GM23338 (cell line): Measurements from ENCODE around the gene CNTN1. TPM values are rescaled to one million over a fixed set of nuclear protein-coding genes. Genes with fewer than 3 reads are reported as not detected.

Experiments used
- ATAC-seq: fragments of 200-7000 bp; cut with Tn5 transposase; 3 replicates; pipeline ENCODE4 v1.9.1; 2020
- DNase-seq: peaks from one replicate; pipeline ENCODE4 v3.0.0-alpha.2; 2015; ENCODE audit warnings: low spot score
- H2AFZ ChIP-seq: fragments of 200-600 bp; sonication (generic); 2 replicates; pipeline ENCODE4 v1.8.0; 2016; ENCODE audit warnings: antibody characterized with exemption, mild to moderate bottlenecking, moderate library complexity
- H3F3A ChIP-seq: fragments of 200-600 bp; sonication (generic); replicated peaks from 2 replicates; pipeline ENCODE4 v1.8.0; 2017; ENCODE audit warnings: antibody characterized with exemption, mixed run types, low read depth
- H3K27ac ChIP-seq: fragments of 200-600 bp; sonication (generic); 2 replicates; pipeline ENCODE4 v1.6.1; 2016; ENCODE audit warnings: low read depth
- H3K27me3 ChIP-seq: fragments of 200-600 bp; sonication (generic); 2 replicates; pipeline ENCODE4 v1.8.0; 2016; ENCODE audit warnings: mild to moderate bottlenecking, mixed run types, moderate library complexity; ENCODE audit not compliant: insufficient read depth
- H3K36me3 ChIP-seq: fragments of 200-600 bp; sonication (generic); 2 replicates; pipeline ENCODE4 v1.8.0; 2016; ENCODE audit warnings: mild to moderate bottlenecking; ENCODE audit not compliant: insufficient read depth
- H3K4me1 ChIP-seq: fragments of 200-600 bp; sonication (generic); 2 replicates; pipeline ENCODE4 v1.8.0; 2016; ENCODE audit warnings: mild to moderate bottlenecking, moderate library complexity; ENCODE audit not compliant: insufficient read depth
- H3K4me2 ChIP-seq: fragments of 200-600 bp; sonication (generic); 2 replicates; pipeline ENCODE4 v1.7.1; 2017; ENCODE audit warnings: mixed run types
- H3K4me3 ChIP-seq: fragments of 200-600 bp; sonication (generic); 2 replicates; pipeline ENCODE4 v1.6.1; 2016; ENCODE audit warnings: mixed run types
- H3K79me2 ChIP-seq: fragments of 200-600 bp; sonication (generic); replicated peaks from 2 replicates; pipeline ENCODE4 v1.8.0; 2017; ENCODE audit warnings: mild to moderate bottlenecking; ENCODE audit not compliant: insufficient read depth
- H3K9me2 ChIP-seq: fragments of 200-600 bp; sonication (generic); 2 replicates; pipeline ENCODE4 v1.8.0; 2017; ENCODE audit not compliant: insufficient read depth
- H4K20me1 ChIP-seq: fragments of 200-600 bp; sonication (generic); replicated peaks from 2 replicates; pipeline ENCODE4 v1.8.0; 2017; ENCODE audit warnings: mild to moderate bottlenecking; ENCODE audit not compliant: insufficient read depth
- H3K27ac Mint-ChIP-seq: 2 replicates; pipeline ENCODE4 v1.8.0; 2020; ENCODE audit warnings: inconsistent platforms, mild to moderate bottlenecking, moderate library complexity, mixed read lengths
- H3K27me3 Mint-ChIP-seq: 3 replicates; pipeline ENCODE4 v1.8.0; 2022; ENCODE audit warnings: low read depth, mild to moderate bottlenecking, moderate library complexity, mixed read lengths, inconsistent platforms; ENCODE audit not compliant: insufficient read depth, poor library complexity
- H3K36me3 Mint-ChIP-seq: 3 replicates; pipeline ENCODE4 v1.8.0; 2021; ENCODE audit warnings: low read depth, mild to moderate bottlenecking, inconsistent platforms, moderate library complexity, mixed read lengths
- H3K4me1 Mint-ChIP-seq: 3 replicates; pipeline ENCODE4 v1.8.0; 2020; ENCODE audit warnings: mild to moderate bottlenecking, inconsistent platforms, mixed read lengths
- H3K4me3 Mint-ChIP-seq: 3 replicates; pipeline ENCODE4 v1.8.0; 2021; ENCODE audit warnings: moderate library complexity, mild to moderate bottlenecking, inconsistent platforms, mixed read lengths
- H3K9me3 Mint-ChIP-seq: 3 replicates; pipeline ENCODE4 v1.8.0; 2020; ENCODE audit warnings: moderate library complexity, mild to moderate bottlenecking, inconsistent platforms, mixed read lengths
- CREB1 ChIP-seq: fragments of 250-450 bp; sonication (Bioruptor Pico); IDR thresholded peaks from 2 replicates; pipeline ENCODE4 v1.5.0; 2020; ENCODE audit warnings: low read depth, mild to moderate bottlenecking, moderate library complexity
- EZH2 ChIP-seq: fragments of 200-600 bp; sonication (generic); IDR thresholded peaks from one replicate; pipeline ENCODE4 v1.8.0; 2017; ENCODE audit warnings: antibody characterized with exemption, mild to moderate bottlenecking, low read depth; ENCODE audit not compliant: unreplicated experiment
- EZH2phosphoT487 ChIP-seq: fragments of 200-600 bp; sonication (generic); IDR thresholded peaks from one replicate; pipeline ENCODE4 v1.8.1; 2018; ENCODE audit warnings: antibody characterized with exemption; ENCODE audit not compliant: unreplicated experiment
- ZNF114 ChIP-seq: fragments of 250-450 bp; sonication (Bioruptor Pico); IDR thresholded peaks from 2 replicates; pipeline ENCODE4 v1.5.0; 2020; ENCODE audit warnings: mild to moderate bottlenecking, moderate library complexity
- polyA plus RNA-seq: library from polyadenylated mRNA; unstranded; fragments of >200 nt; fragmentation: Nextera tagmentation; extraction: Ambion mirVana; gene quantifications from 2 replicates; pipeline ENCODE4 v1.2.1, GENCODE V29; 2016
- total RNA-seq: library from RNA; depleted of rRNA; stranded (reverse); fragments of >200 nt; shearing (Covaris generic); gene quantifications from 2 replicates; pipeline ENCODE4 v1.2.3, GENCODE V29; 2014
- TF ChIP-seq, protein P1 (sequence below): IDR thresholded peaks from one replicate; pipeline ENCODE4 v1.6.1; 2018; ENCODE audit warnings: antibody characterized with exemption; ENCODE audit not compliant: unreplicated experiment
- TF ChIP-seq, protein P2 (sequence below): IDR thresholded peaks from 2 replicates; pipeline ENCODE4 v1.6.1; 2016; ENCODE audit warnings: antibody characterized with exemption
- TF ChIP-seq, protein P3 (sequence below), 2 experiments: fragments of 200-600 bp in 1 of 2; sonication (generic) in 1 of 2; conservative IDR thresholded peaks; 2 replicates each; pipeline versions ENCODE4 v1.5.1 to v1.6.1; 2016 to 2017; ENCODE audit warnings: antibody characterized with exemption in 2 of 2, low read depth in 2 of 2, mild to moderate bottlenecking in 2 of 2, moderate library complexity in 1 of 2

CNTN1 gene
- total and polyA plus RNA-seq, 2 experiments from 2014 or later, result 5.0 to 27.0 TPM

DNA sequence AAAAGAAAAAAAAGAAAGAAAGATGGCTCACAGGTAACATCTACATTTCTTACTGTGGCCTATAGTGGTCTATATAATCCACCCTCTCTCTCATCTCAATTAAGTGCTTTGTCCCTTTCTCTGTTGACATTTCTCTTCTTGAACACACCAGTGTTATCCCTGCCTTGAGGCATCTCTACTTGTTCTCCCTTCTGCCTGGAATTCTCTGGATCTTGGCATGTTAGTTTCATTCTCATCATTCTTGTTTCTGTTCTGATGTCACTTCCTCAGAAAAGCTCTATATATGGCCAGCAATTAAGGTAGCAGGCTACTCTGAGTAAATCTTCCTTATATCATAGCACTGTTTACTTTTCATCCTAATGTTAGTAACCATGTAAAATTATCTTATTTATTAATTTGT lies 340.1 kb downstream of the CNTN1 start (continued):
- TF ChIP-seq, protein P1, sequence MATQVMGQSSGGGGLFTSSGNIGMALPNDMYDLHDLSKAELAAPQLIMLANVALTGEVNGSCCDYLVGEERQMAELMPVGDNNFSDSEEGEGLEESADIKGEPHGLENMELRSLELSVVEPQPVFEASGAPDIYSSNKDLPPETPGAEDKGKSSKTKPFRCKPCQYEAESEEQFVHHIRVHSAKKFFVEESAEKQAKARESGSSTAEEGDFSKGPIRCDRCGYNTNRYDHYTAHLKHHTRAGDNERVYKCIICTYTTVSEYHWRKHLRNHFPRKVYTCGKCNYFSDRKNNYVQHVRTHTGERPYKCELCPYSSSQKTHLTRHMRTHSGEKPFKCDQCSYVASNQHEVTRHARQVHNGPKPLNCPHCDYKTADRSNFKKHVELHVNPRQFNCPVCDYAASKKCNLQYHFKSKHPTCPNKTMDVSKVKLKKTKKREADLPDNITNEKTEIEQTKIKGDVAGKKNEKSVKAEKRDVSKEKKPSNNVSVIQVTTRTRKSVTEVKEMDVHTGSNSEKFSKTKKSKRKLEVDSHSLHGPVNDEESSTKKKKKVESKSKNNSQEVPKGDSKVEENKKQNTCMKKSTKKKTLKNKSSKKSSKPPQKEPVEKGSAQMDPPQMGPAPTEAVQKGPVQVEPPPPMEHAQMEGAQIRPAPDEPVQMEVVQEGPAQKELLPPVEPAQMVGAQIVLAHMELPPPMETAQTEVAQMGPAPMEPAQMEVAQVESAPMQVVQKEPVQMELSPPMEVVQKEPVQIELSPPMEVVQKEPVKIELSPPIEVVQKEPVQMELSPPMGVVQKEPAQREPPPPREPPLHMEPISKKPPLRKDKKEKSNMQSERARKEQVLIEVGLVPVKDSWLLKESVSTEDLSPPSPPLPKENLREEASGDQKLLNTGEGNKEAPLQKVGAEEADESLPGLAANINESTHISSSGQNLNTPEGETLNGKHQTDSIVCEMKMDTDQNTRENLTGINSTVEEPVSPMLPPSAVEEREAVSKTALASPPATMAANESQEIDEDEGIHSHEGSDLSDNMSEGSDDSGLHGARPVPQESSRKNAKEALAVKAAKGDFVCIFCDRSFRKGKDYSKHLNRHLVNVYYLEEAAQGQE, result no peak
- TF ChIP-seq ZNF114 (CRISPR knock-in tag) (no peak), EZH2phosphoT487 (no peak), CREB1 (no peak)
- TF ChIP-seq, protein P2, sequence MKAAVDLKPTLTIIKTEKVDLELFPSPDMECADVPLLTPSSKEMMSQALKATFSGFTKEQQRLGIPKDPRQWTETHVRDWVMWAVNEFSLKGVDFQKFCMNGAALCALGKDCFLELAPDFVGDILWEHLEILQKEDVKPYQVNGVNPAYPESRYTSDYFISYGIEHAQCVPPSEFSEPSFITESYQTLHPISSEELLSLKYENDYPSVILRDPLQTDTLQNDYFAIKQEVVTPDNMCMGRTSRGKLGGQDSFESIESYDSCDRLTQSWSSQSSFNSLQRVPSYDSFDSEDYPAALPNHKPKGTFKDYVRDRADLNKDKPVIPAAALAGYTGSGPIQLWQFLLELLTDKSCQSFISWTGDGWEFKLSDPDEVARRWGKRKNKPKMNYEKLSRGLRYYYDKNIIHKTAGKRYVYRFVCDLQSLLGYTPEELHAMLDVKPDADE, result no peak
- TF ChIP-seq, protein P3, sequence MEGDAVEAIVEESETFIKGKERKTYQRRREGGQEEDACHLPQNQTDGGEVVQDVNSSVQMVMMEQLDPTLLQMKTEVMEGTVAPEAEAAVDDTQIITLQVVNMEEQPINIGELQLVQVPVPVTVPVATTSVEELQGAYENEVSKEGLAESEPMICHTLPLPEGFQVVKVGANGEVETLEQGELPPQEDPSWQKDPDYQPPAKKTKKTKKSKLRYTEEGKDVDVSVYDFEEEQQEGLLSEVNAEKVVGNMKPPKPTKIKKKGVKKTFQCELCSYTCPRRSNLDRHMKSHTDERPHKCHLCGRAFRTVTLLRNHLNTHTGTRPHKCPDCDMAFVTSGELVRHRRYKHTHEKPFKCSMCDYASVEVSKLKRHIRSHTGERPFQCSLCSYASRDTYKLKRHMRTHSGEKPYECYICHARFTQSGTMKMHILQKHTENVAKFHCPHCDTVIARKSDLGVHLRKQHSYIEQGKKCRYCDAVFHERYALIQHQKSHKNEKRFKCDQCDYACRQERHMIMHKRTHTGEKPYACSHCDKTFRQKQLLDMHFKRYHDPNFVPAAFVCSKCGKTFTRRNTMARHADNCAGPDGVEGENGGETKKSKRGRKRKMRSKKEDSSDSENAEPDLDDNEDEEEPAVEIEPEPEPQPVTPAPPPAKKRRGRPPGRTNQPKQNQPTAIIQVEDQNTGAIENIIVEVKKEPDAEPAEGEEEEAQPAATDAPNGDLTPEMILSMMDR (conservative IDR thresholded peaks at IDR 0.05; ENCODE audit: low read depth in 2 of 2), result no peak

DNA sequence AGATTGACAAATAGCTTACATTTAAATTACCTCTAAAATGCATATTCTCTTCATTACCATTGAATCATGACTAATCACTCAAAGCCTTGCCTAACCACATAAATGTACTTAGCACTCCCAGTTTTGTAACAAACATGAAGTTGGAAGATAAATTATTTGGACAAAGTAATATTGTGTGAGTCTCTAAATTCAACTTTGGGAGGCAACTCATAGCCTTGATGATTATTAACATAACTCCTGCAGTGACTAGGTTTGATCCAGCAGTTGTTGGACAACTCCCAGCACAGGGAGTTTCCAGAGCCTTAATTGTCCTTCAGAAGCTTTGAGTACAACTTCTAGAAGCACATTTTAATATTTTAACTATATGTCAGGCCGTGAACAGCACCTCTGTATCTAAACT lies 342.4 kb downstream of the CNTN1 start:
- Histone ChIP-seq H3K4me2 (no peak overlapping the region), H3K4me3 (no peak overlapping the region), H2AFZ (no peak overlapping the region), H3K27ac (no peak overlapping the region), H3K9me2 (peaks cover 14% of the 10 kb centered on the region; the same call in 1 of the 2 replicates), H3F3A (no peaks in the 10 kb centered on the region), H3K79me2 (no peaks in the 10 kb centered on the region), H3K36me3 (no peaks in the 10 kb centered on the region), H4K20me1 (no peaks in the 10 kb centered on the region), H3K27me3 (no peaks in the 10 kb centered on the region), H3K4me1 (no peaks in the 10 kb centered on the region)
- Mint-ChIP-seq H3K36me3 (no peaks in the 10 kb centered on the region), H3K27me3 (peaks cover 2% of the 10 kb centered on the region), H3K4me3 (no peak overlapping the region), H3K4me1 (no peaks in the 10 kb centered on the region), H3K27ac (no peak overlapping the region), H3K9me3 (no peaks in the 10 kb centered on the region)
- ATAC-seq (no peak), DNase-seq (no peak)
- no peak for TF ChIP-seq ZNF114 (CRISPR knock-in tag)

DNA sequence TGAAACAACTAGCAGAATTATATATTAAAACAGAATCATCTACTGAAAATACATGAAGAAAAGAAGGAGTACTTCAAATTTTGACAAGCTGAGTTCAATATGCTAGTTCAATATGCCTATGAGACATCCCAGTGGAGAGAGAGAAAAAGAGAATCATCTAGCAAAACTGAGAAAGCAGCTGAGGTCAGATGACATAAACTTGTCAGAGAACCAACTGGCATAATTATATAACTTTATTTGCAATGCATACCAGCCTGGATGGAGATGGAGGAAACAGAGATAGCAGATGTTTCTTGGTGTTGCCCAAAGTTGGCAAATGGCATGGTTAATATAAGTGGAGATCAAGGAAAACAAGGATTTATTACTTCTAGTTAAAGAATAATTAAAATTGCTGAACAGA lies 347.2 kb downstream of the CNTN1 start:
- H3K27me3 ChIP-seq, result no peaks in the 10 kb centered on the region
- no peaks in the 10 kb centered on the region for H3K36me3 Mint-ChIP-seq
- H3K9me3 Mint-ChIP-seq, result no peaks in the 10 kb centered on the region
- ATAC-seq, result no peak
- no peaks in the 10 kb centered on the region for H3K4me1 ChIP-seq
- no peaks in the 10 kb centered on the region for H3K27me3 Mint-ChIP-seq
- TF ChIP-seq EZH2 (no peak), CREB1 (no peak), ZNF114 (CRISPR knock-in tag) (no peak)
- TF ChIP-seq, protein P2, result no peak
- H3K4me2 ChIP-seq, result no peak overlapping the region
- DNase-seq, result no peak
- H3K4me3 Mint-ChIP-seq, result no peak overlapping the region
- H3K4me1 Mint-ChIP-seq, result no peaks in the 10 kb centered on the region
- H3K27ac Mint-ChIP-seq, result no peak overlapping the region
- no peaks in the 10 kb centered on the region for H4K20me1 ChIP-seq
- peaks cover 14% of the 10 kb centered on the region; the same call in 1 of the 2 replicates for H3K9me2 ChIP-seq
- no peaks in the 10 kb centered on the region for H3K36me3 ChIP-seq
- H3F3A ChIP-seq, result no peaks in the 10 kb centered on the region
- no peak overlapping the region for H2AFZ ChIP-seq
- H3K27ac ChIP-seq, result no peak overlapping the region
- no peaks in the 10 kb centered on the region for H3K79me2 ChIP-seq
- no peak overlapping the region for H3K4me3 ChIP-seq
